ENCODE results near the gene GTF2F1.
"Not testable (repeated sequence)": the region's sequence is repeated elsewhere in the genome, so short reads cannot be mapped to it uniquely, and the experiment has no call there.

The GTF2F1 gene

DNA sequence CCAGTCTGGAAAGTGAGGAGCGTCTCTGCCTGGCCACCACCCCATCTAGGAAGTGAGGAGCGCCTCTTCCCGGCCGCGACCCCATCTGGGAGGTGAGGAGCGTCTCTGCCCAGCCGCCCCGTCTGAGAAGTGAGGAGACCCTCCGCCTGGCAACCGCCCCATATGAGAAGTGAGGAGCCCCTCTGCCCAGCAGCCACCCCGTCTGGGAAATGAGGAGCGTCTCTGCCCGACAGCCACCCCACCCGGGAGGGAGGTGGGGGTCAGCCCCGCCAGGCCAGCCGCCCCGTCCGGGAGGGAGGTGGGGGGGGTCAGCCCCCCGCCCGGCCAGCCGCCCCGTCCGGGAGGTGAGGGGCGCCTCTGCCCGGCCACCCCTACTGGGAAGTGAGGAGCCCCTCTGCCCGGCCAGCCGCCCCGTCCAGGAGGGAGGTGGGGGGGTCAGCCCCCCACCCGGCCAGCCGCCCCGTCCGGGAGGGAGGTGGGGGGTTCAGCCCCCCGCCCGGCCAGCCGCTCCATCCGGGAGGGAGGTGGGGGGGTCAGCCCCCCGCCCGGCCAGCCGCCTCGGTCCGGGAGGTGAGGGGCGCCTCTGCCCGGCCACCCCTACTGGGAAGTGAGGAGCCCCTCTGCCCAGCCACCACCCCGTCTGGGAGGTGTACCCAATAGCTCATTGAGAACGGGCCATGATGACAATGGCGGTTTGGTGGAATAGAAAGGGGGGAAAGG is 37.5 kb downstream of the GTF2F1 start:
- DNase-seq (ENCODE audit: low read depth) = not testable (repeated sequence)

DNA sequence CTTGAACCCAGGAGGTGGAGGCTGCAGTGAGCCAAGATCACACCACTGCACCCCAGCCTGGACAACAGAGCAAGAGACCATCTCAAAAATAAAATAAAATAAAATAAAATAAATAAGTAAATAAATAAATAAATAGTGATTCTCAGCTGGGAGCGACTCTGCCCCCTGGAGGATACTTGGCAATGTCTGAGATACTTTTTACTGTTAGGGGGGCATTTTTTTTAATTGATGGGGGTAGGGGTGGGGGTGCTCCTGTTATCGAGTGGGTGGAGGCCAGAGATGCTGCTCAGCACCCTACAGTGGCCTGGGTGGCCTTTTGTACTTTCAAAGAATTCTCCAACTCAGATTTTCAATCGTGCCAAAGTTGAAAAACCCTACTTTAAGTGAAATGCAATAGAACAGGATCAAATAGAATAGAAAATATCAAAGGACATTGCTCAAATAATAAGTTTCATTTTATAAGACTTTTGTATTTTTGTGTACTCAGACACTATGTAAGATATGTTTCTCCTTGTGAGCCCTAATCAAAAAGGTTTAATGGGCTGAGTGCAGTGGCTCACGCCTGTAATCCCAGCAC is 38.8 kb downstream of the GTF2F1 start:
- no peak for DNase-seq (ENCODE audit: low read depth)

DNA sequence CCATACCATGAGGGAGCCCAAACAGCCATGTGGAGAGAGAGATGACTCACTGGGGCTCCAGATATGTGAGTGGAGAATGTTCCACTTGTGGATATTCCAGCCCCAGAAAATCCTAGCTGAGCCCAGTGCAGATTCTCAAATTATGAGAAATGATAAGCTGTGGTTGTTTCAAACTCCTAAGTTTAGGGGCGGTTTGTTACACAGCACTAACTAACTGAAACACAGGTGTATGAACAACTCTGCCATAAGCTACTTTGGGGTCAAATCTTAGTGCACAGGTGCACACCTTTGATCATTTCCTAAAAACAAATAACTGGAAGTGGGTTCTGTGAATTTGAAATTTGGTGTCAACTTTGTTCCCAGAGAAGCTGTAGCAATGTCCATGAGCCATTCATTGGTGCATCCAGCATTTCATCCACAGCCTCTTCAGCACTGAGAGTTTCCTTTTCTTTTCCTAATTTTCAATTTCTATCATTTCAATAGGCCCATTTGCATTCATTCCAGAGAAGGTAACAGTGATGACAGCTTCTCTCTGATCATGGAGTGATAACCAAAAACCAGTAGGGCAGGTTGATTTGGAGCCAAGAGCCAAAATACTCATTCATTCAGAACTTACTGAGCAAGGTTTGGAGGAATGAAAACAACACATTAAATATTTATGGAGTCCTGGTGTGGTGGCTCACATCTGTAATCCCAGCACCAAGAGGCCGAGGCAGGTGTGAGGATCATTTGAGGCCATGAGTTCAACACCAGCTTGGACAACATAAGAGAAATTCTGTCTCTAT is 40.4 kb downstream of the GTF2F1 start:
- no peak for DNase-seq (ENCODE audit: low read depth)

- no peak for DNase-seq (ENCODE audit: low read depth)
Observed at GRCh38 chr19:6350688-6351087, 42.3 kb downstream of the GTF2F1 start.

DNA sequence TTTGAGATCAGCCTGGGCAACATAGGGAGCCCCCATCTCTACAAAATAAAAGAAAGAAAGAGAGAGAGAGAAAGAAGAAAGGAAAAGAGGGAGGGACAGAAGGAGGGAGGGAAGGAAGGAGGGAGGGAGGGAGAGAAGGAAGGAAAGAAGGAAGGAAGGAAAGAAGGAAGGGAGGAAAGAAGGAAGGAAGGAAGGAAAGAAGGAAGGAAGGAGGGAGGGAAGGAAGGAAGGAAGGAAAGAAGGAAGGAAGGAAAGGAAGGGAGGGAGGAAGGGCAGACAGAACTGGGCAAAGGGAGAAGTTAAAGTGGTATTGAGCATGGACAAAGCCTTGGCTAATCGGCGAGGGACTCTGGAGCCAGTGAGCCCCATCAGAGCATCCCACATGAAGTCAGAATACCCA is 43.7 kb downstream of the GTF2F1 start:
- not testable (repeated sequence) for DNase-seq (ENCODE audit: low read depth)

DNA sequence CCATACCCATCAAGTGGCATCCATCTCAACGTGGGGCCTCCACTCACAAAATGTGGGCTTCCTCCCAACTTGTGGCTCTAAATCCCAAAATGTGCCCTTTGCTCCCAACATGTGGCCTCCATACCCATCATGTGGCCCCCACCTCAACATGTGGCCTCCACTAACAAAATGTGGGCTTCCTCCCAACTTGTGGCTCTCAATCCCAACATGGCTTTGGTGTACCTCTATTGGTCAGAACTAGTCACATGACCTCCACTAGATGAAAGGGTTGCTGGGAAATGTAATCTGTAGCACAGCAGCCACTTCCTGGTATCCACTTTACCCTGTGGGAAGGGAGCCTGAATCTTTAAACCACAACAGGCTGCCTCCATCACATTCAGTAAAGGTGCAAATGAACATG is 49.5 kb downstream of the GTF2F1 start:
- no peak for DNase-seq (ENCODE audit: low read depth)

DNA sequence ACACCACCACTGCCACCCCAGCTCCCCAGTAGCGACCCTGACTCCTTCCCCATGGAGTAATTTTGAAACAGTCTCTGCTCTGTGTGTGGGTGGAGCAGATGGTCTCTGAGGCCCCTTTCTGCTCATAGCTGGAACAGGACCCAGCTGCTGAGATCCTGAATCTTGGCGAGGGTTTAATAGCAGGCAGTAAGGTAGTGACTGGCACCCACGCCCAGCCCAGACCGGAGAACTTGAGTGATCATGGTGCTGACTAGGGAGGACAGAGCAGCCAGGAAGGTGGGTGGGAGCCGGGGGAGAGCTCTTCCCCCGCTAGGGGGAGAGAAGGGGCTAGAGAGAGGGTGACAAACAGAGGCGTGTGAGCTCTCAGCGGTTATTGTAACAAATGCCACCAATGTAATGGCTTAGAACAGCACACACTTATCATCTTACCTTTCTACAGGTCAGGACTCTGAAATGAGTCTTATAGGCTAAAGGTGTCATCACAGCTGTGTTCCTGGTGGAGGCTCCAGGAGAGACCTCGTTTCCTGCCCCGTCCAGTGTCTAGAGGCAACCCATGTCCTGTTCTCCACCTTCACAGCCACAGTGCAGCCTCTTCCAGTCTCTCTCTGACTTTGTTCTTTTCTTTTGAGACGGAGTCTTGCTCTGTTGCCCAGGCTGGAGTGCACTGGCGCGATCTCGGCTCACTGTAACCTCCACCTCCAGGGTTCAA is 52.3 kb downstream of the GTF2F1 start:
- DNase-seq (ENCODE audit: low read depth) = no peak

DNA sequence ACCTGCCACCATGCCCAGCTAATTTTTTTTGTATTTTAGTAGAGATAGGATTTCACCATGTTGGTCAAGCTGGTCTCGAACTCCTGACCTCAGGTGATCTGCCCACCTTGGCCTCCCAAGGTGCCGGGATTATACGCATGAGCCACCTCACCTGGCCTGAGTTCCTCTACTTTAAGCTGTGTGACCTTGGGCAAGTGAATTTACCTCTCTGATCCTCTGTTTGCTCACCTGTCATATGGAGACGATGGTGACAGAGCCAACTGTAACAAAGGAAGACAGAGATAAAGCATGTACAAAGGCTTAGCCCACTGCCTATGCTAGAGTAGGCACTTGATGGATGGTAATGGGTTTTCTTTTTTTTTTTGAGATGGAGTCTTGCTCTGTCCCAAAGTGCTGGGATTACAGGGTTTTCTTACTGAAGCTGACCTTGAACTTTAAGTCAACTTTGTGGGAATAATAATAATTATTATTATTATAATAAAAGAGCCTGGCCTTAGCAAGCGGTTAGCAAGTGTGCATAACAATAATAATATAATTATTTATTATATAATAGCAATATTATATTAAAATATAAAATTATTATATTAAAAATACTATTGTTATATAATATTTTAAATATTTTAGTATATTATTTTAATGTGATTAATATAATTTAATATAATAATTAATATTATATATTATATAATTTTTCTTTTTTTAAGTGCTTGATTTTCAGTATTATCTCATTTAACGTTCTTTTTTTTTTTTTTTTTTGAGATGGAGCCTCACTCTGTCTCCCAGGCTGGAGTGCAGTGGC is 58.3 kb downstream of the GTF2F1 start:
- no peak for DNase-seq (ENCODE audit: low read depth)

DNA sequence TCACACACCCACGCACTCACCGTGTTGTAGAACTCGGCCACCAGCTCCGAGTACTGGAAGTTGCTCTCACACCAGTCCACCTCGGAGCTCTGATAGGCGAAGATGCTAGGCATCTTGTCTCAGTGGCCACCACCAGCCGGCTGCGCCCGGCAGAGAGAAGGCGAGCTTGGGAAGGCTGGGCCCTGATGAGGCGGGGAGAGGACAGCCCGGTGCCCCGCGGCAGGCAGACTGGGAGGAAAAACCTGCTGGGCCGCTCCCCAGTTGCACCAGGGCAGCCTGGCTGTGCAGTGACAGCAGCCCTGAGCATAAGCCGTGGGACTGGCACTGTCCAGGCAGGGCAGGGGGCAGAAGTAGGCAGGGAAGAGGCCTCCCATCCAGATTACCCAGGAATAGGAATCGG is 59.5 kb downstream of the GTF2F1 start, which contains the start of gene ACER1:
ACER1 (minus strand) TSS at position 174 of the 400 bp plus-strand sequence; CDS start at position 113, 61 bp downstream.
- no peak for DNase-seq (ENCODE audit: low read depth)
